Upper lobe of left lung (tissue), 4 donors: ENCODE results near the gene PPP6C.

ENCODE experiments used
- CTCF ChIP-seq, 6 experiments: fragments of 450-650 bp in 4 of 6; fragments of 200-600 bp in 2 of 6; sonication (generic) in 2 of 6; IDR thresholded peaks; one replicate each; pipeline ENCODE4 v1.5.1; 2016 to 2019; ENCODE audit warnings: antibody characterized with exemption in 6 of 6
- POLR2AphosphoS5 ChIP-seq, 2 donors: sonication (generic); formaldehyde crosslinking; IDR thresholded peaks; one replicate each; pipeline ENCODE4 v1.5.1; 2017; ENCODE audit warnings: antibody characterized with exemption in 2 of 2

- TF ChIP-seq CTCF (IDR thresholded peaks at IDR 0.05) = no peak
- TF ChIP-seq POLR2AphosphoS5 (IDR thresholded peaks at IDR 0.05) = no peak
Measured at GRCh38 chr9:125227761-125228160, 38.2 kb upstream of the PPP6C start.
